Astrocyte of the cerebellum (primary cell): ENCODE data around the gene ACTBL2.
A peak's percentile ranks its signal among the peaks of the same experiment; 100 is the strongest.

Source experiments
- DNase-seq: peaks from one replicate; pipeline ENCODE4 v3.0.0-alpha.2; 2011; ENCODE audit warnings: low read depth
- H3K4me3 ChIP-seq: 2 replicates; pipeline ENCODE4 v1.5.1; 2011; ENCODE audit warnings: mild to moderate bottlenecking, low read depth, low read length, moderate library complexity
- in situ Hi-C: cut with HindIII; loops from 2 replicates; pipeline ENCODE4 v1.10.0; 2017; ENCODE audit warnings: low sequenced_read_pairs
- TF ChIP-seq, protein P1 (sequence below): IDR thresholded peaks from 2 replicates; pipeline ENCODE4 v1.5.1; 2012; ENCODE audit warnings: low read length, low read depth, moderate library complexity, mild to moderate bottlenecking; ENCODE audit errors: missing control alignments

Gene ACTBL2

DNA sequence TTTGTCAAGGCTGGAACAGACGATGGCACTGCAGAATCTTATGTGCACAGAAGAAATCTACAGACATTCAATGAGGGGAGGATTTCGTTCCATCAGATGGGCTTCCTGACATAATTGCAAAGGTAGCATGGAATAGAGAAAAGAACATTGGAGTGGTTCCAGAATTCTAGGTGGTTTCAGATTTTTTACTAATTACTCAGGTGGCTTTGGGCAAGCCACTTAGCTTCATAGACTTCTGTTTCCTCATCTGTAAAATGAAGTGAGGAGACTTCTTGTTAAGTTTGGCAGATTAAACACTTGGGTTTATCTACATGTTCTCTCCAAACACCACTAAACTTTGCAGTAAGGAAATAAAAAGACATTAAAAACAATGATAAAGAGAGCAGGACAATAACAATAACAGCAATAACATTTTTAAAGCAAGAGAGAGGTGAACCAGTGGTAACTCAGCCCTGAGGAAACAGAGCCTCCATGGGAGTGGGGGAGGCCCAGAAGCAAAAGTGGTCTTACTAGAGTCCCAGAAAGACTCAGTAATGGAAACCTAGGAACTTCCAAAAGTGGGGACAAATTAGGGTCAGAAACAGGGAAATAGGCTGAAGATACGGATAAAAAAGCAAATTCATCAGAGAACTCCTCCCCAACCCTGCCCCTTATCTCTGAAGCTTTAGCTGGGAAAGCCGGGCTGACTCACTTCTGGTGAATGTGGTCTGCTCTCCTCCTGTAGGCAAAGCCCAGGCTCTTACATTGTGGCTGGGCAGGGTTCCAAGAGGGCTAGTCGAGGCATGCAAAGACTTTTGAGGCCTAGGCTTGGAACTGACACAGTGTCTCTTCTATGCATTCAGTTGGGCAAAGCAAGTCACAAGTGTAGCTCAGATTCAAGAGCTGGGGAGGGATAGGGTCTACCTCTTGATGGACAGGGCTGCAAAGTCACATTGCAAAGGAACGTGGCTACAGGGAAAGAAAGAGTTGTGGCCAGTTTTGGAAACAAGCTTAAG lies 11.8 kb upstream of the ACTBL2 start:
- in situ Hi-C loops = loop anchor here (5.0 to 25.0 kb wide), 3 partner anchors 182 to 968 kb away; partner anchors contain the start of gene PLK2
- TF ChIP-seq, protein P1, sequence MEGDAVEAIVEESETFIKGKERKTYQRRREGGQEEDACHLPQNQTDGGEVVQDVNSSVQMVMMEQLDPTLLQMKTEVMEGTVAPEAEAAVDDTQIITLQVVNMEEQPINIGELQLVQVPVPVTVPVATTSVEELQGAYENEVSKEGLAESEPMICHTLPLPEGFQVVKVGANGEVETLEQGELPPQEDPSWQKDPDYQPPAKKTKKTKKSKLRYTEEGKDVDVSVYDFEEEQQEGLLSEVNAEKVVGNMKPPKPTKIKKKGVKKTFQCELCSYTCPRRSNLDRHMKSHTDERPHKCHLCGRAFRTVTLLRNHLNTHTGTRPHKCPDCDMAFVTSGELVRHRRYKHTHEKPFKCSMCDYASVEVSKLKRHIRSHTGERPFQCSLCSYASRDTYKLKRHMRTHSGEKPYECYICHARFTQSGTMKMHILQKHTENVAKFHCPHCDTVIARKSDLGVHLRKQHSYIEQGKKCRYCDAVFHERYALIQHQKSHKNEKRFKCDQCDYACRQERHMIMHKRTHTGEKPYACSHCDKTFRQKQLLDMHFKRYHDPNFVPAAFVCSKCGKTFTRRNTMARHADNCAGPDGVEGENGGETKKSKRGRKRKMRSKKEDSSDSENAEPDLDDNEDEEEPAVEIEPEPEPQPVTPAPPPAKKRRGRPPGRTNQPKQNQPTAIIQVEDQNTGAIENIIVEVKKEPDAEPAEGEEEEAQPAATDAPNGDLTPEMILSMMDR = no peak
- peak; percentile 97 for DNase-seq
- H3K4me3 ChIP-seq = no peak overlapping the region

DNA sequence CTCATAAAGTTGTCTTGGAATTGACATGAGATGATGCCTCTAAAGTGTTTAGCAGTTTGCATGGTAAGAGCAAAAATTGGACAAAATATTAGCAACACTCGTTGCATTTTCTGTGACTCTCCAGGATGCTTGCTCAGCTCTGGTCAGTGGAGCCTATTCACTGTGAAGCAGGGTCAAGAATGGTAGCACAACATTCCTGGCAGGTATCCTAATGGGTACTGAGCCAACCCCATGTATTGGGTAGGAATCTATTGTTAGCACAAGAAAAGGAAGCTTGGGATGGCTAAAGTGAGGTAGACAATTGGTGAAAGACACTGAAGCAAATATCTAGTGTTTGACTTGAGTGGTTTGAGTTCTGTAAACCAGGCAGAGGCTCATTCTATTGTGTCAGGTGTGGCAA lies 10.4 kb upstream of the ACTBL2 start:
- in situ Hi-C loops = loop anchor here (25.0 kb wide), 1 partner anchor 181 kb away; no protein-coding TSS in a partner anchor
- H3K4me3 ChIP-seq = no peak overlapping the region
- TF ChIP-seq, protein P1 = no peak
- DNase-seq = peak; percentile 53

DNA sequence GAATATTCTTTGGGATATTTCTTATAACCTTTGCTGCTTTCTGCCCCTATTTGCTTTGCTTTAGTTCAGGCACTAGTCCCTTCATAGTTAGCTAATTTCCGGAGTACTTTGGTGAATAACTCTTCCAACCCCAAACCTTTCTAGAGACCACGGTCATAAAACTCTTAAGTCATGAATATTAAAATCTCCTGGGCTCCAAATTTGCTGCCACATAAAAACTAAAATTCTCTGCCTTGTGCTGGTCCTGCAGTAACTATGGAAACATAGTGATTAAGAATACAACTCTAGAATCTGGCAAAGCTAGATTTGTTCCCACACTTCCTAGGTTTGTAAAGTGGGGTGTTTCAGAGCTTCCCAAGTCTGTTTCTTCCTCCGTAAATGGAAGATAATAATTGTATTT lies 10.0 kb upstream of the ACTBL2 start:
- no peak overlapping the region for H3K4me3 ChIP-seq
- in situ Hi-C loops = loop anchor here (25.0 kb wide), 1 partner anchor 180 kb away; no protein-coding TSS in a partner anchor
- DNase-seq = no peak
- TF ChIP-seq, protein P1 = no peak

DNA sequence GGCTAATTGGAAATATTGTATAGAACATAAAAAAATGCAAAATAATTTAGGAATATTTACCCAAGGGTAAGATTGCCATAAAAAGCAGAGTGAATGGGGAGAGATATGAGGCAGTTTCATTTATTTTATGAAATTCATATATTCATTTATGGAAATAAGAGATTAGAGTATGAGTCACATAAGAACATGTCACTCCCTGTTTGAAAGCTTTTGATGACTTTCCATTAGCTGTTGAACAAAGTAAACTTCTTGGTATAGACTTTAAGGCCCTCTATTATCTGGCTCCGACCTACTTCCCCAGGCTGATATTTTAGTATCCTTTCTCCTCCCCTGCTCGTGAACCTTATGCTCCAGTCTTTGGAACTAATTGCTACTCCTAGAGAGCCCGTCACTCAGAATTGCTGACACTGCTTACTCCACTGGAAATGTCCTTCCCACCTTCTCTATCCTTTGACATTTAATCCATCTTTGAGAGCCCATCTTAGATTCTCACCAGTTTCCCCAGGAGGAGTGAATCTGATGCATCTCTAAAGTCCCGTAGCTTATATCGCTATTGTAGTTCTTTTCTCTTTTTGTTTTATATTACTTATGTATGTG lies 8.9 kb upstream of the ACTBL2 start:
- DNase-seq = no peak
- H3K4me3 ChIP-seq = no peak overlapping the region
- TF ChIP-seq, protein P1 = no peak
- in situ Hi-C loops = loop anchor here (25.0 kb wide), 1 partner anchor 179 kb away; no protein-coding TSS in a partner anchor

DNA sequence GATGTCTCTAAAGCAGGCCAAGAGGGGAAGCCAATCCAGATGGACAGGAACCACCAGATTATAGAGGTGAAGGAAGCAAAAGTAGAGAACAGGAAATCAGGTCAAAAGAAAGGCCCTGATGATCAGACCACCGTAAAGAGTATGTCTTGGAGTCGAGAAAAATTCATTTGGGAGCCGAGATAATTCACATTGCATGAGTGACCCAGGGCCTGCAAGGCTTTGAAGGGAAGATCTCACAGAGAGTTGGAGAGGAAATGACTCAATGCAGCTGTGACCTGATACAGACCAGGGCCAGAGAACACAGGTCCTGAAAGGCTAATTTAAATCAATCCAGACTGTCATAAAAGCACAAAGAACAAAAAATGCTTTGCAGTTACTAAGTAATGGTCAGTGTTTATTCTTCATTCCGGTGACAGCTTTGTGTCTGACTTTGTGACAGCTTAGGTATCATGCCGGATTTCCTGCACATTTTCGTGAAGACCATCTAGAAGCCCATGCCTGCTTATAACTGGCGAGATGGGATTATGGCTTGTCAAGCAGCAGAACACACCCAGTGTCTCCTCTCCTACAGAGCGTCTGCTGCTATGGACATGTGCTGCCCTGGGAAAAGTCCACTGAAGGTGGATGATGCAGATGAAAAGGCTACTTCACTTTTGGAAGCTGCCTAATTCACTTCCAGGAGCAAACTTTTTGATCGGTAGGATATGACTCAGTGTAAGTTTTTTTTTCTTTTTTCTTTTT lies 5.8 kb upstream of the ACTBL2 start:
- TF ChIP-seq, protein P1 = no peak
- no peak overlapping the region for H3K4me3 ChIP-seq
- DNase-seq = no peak
- in situ Hi-C loops = loop anchor here (5.0 to 25.0 kb wide), 2 partner anchors 41 to 176 kb away; no protein-coding TSS in a partner anchor
